Measurements from ENCODE around the gene SLC18B1. TPM values are rescaled to one million over a fixed set of nuclear protein-coding genes. Genes with fewer than 3 reads are reported as not detected.

SLC18B1 gene
- total and polyA plus RNA-seq, 2 of the 8 experiments (the other 6 are each of a cell fraction or from before 2014, with no cell fraction given), result 17.2 to 23.4 TPM

DNA sequence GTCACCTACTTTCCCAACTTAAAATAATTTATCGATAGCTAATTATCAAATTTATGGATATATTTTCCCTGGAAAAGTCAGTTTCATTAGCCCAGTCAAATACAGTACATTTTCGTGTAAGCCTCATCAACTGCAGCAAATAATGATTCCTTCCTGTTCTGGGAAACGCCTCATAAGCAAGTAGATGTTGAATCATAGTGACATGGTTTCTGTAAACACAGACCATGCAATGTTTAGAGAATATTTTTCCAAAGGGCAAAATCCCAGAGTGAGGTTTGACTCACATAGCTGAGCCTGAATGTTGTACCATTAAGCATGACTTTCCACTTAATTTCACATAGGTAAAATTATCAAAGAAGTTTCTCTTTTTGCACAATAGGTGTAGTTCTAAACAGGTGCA lies 67.9 kb downstream of the SLC18B1 start:
- H3K4me2 ChIP-seq (ENCODE audit: insufficient read depth in 1 of 2, low read depth in 2 of 2, low read length in 2 of 2), result no peak overlapping the region
- H2BK15ac ChIP-seq (ENCODE audit: low read length), result no peak overlapping the region
- no peak overlapping the region for H4K91ac ChIP-seq (replicated peaks; ENCODE audit: insufficient read length, low read length)
- H4K5ac ChIP-seq (ENCODE audit: insufficient read length, low read depth, low read length), result no peak overlapping the region
- POLR2A ChIA-PET (ENCODE audit: partially characterized antibody), result no interaction called here
- no peaks in the 10 kb centered on the region for H3K36me3 ChIP-seq (ENCODE audit: control insufficient read depth in 2 of 4, insufficient read depth in 4 of 4, low read length in 3 of 4)
- H2AFZ ChIP-seq (ENCODE audit: low read length), result no peak overlapping the region
- no peak overlapping the region for H3K4me3 ChIP-seq (ENCODE audit: extremely low read depth in 1 of 4, insufficient read depth in 2 of 4, low read depth in 3 of 4, low read length in 4 of 4)
- no peak overlapping the region for H2BK12ac ChIP-seq (ENCODE audit: low read depth, low read length)
- no peak overlapping the region for H3K18ac ChIP-seq (ENCODE audit: extremely low read depth, low read length)
- no peak overlapping the region for H3K9ac ChIP-seq (replicated peaks in 1 of 4; ENCODE audit: extremely low read depth in 1 of 4, low read depth in 3 of 4, low read length in 3 of 4)
- H3K4me1 ChIP-seq (replicated peaks in 1 of 4; ENCODE audit: control insufficient read depth in 3 of 4, insufficient read depth in 4 of 4, low read length in 3 of 4), result no peaks in the 10 kb centered on the region
- no peak overlapping the region for H3K56ac ChIP-seq (replicated peaks; ENCODE audit: insufficient read length, low read depth, low read length)
- no peak overlapping the region for H3K27ac ChIP-seq (ENCODE audit: low read depth, low read length)
- no peak overlapping the region for H2BK5ac ChIP-seq (ENCODE audit: low read depth, low read length)
- H3K79me1 ChIP-seq (ENCODE audit: low read depth, low read length), result no peaks in the 10 kb centered on the region
- no peak overlapping the region for H2BK120ac ChIP-seq (replicated peaks; ENCODE audit: low read depth, low read length)
- H3K23ac ChIP-seq (ENCODE audit: insufficient read length), result no peak overlapping the region
- no peak for DNase-seq (ENCODE audit: low read depth in 1 of 2, low spot score in 2 of 2)
- no peak overlapping the region for H4K8ac ChIP-seq (ENCODE audit: extremely low read depth, insufficient read depth, low read length)
- CTCF ChIA-PET (ENCODE audit: partially characterized antibody), result interaction anchor here (1.0 to 4.5 kb wide), 5 partner anchors 14 to 180 kb away, joined by 5 to 38 read pairs (median 18); partner anchors contain the start of gene VNN1
- WGBS, 2 experiments (ENCODE audit: extremely low coverage in 1 of 2, insufficient coverage in 1 of 2, insufficient read length in 1 of 2, insufficient replicate concordance in 2 of 2, low coverage in 1 of 2, low lambda C conversion rate in 2 of 2, missing lambda C conversion rate in 1 of 2), result 91% methylated on average over 3 of the region's 3 CpGs; no CpG with 5 or more reads in 1 of the 2 experiments
- no peak overlapping the region for H2AK5ac ChIP-seq (ENCODE audit: low read depth, low read length)
- no peaks in the 10 kb centered on the region for H4K20me1 ChIP-seq (replicated peaks in 1 of 2; ENCODE audit: control insufficient read depth in 1 of 2, insufficient read depth in 2 of 2, low read length in 2 of 2)
- H3K27me3 ChIP-seq (replicated peaks in 1 of 4; ENCODE audit: control insufficient read depth in 3 of 4, extremely low read depth in 1 of 4, insufficient read depth in 3 of 4, low read length in 3 of 4), result no peaks in the 10 kb centered on the region
- no peaks in the 10 kb centered on the region for H3K79me2 ChIP-seq (ENCODE audit: control insufficient read depth in 1 of 2, insufficient read depth in 2 of 2, low read length in 2 of 2)
- no peak overlapping the region for H2BK20ac ChIP-seq (ENCODE audit: low read length)
- no peak overlapping the region for H3K14ac ChIP-seq (ENCODE audit: insufficient read length)
- H3K23me2 ChIP-seq (ENCODE audit: low read depth, low read length), result no peaks in the 10 kb centered on the region
- no peak for FAIRE-seq
- H3K9me3 ChIP-seq (ENCODE audit: insufficient read depth in 2 of 2, low read depth in 1 of 2, low read length in 1 of 2), result no peaks in the 10 kb centered on the region
- H3K4ac ChIP-seq (replicated peaks; ENCODE audit: insufficient read length, low read depth, low read length), result no peak overlapping the region
- no peak for TF ChIP-seq RFX5 (IDR thresholded peaks at IDR 0.05; ENCODE audit: borderline replicate concordance, low read depth, low read length)
- no peak for TF ChIP-seq RAD21 (IDR thresholded peaks at IDR 0.05 in 1 of 2, conservative IDR thresholded peaks at IDR 0.05 in 1 of 2; ENCODE audit: low read depth in 2 of 2, low read length in 2 of 2)

Measured in H1 (cell line).